Endothelial cell of umbilical vein (primary cell): ENCODE measurements around the gene CCDC15. TPM values are rescaled to one million over a fixed set of nuclear protein-coding genes. Genes with fewer than 3 reads are reported as not detected.
A peak's percentile ranks its signal among the peaks of the same experiment; 100 is the strongest.

Experiments used
- BruUV-seq: library from RNA; stranded (reverse); fragments of 400-500 nt; replicated peaks from 2 replicates; lab custom pipeline; 2021; lab: Mats Ljungman, UMichigan
- CTCF ChIA-PET: fragments of 300-600, 350-600 bp; sonication (Branson Sonifier 250); formaldehyde crosslinking; loops from one replicate; lab custom pipeline; 2021; ENCODE audit warnings: antibody characterized with exemption, inconsistent platforms; lab: Charles Lee
- POLR2A ChIA-PET: fragments of 300-600, 350-600 bp; sonication (Branson Sonifier 250); formaldehyde crosslinking; loops from one replicate; lab custom pipeline; 2021; ENCODE audit warnings: antibody characterized with exemption, inconsistent platforms; lab: Charles Lee
- DNase-seq: peaks from one replicate; pipeline ENCODE4 v3.0.0-alpha.2; 2011; ENCODE audit warnings: low read depth, low spot score
- FAIRE-seq: peaks from 2 replicates; lab custom pipeline; 2011; peaks lifted over from hg19 to GRCh38; lab: Jason Lieb, UNC
- H2AFZ ChIP-seq: 2 replicates; pipeline ENCODE4 v1.6.0; 2012; ENCODE audit warnings: low read depth, low read length, control low read depth, inconsistent platforms
- H3K27ac ChIP-seq: 2 replicates; pipeline ENCODE4 v1.5.1; 2011; ENCODE audit warnings: low read depth, mild to moderate bottlenecking, control low read depth, low read length, moderate library complexity; ENCODE audit not compliant: insufficient read depth
- H3K27me3 ChIP-seq, 2 experiments: 2 replicates each; pipeline versions ENCODE4 v1.6.0 to v1.6.1; 2011; ENCODE audit warnings: low read length in 2 of 2, mixed read lengths in 1 of 2; ENCODE audit not compliant: control insufficient read depth in 2 of 2, insufficient read depth in 2 of 2
- H3K36me3 ChIP-seq, 2 experiments: 2 replicates in 1 of 2; 3 replicates in 1 of 2; pipeline ENCODE4 v1.5.1; 2011; ENCODE audit warnings: low read length in 2 of 2, mild to moderate bottlenecking in 1 of 2, moderate library complexity in 1 of 2; ENCODE audit not compliant: control insufficient read depth in 2 of 2, insufficient read depth in 2 of 2; ENCODE audit errors: extremely low read depth in 1 of 2
- H3K4me1 ChIP-seq: 3 replicates; pipeline ENCODE4 v1.5.1; 2011; ENCODE audit warnings: mild to moderate bottlenecking, low read length; ENCODE audit not compliant: control insufficient read depth, insufficient read depth; ENCODE audit errors: extremely low read depth
- H3K4me2 ChIP-seq: 2 replicates; pipeline ENCODE4 v1.6.1; 2011; ENCODE audit warnings: low read length, control low read depth, mixed read lengths; ENCODE audit not compliant: insufficient read depth
- H3K4me3 ChIP-seq, 3 experiments: fragments of 200-600 bp in 1 of 3; sonication (generic), shearing (Covaris generic) in 1 of 3; replicated peaks in 1 of 3; 2 replicates each; pipeline ENCODE4 v1.5.1; 2011 to 2016; ENCODE audit warnings: control low read depth in 3 of 3, low read length in 3 of 3, mild to moderate bottlenecking in 2 of 3, inconsistent platforms in 1 of 3, low read depth in 1 of 3, moderate library complexity in 1 of 3; ENCODE audit not compliant: insufficient read depth in 1 of 3
- H3K79me2 ChIP-seq: 2 replicates; pipeline ENCODE4 v1.6.0; 2012; ENCODE audit warnings: low read length, inconsistent platforms; ENCODE audit not compliant: control insufficient read depth, insufficient read depth
- H3K9ac ChIP-seq: replicated peaks from 2 replicates; pipeline ENCODE3; 2011; ENCODE audit warnings: low read length, control low read depth; ENCODE audit not compliant: insufficient read depth; ENCODE audit errors: extremely low read depth
- H3K9me1 ChIP-seq: replicated peaks from 3 replicates; pipeline ENCODE4 v1.6.0; 2011; ENCODE audit warnings: mild to moderate bottlenecking, low read length; ENCODE audit not compliant: control insufficient read depth, insufficient read depth; ENCODE audit errors: extremely low read depth
- H3K9me3 ChIP-seq: replicated peaks from 2 replicates; pipeline ENCODE4 v1.5.1; 2012; ENCODE audit warnings: low read length, inconsistent platforms; ENCODE audit not compliant: control insufficient read depth, insufficient read depth
- H4K20me1 ChIP-seq: replicated peaks from 2 replicates; pipeline ENCODE3; 2011; ENCODE audit warnings: mild to moderate bottlenecking, low read length; ENCODE audit not compliant: control insufficient read depth, insufficient read depth; ENCODE audit errors: extremely low read depth
- GATA2 ChIP-seq: IDR thresholded peaks from 2 replicates; pipeline ENCODE4 v1.7.0; 2011; ENCODE audit warnings: low read depth, mild to moderate bottlenecking, moderate library complexity, mixed read lengths, low read length; ENCODE audit not compliant: insufficient read length, insufficient read depth
- JUN ChIP-seq: IDR thresholded peaks from 2 replicates; pipeline ENCODE4 v1.6.1; 2011; ENCODE audit warnings: borderline replicate concordance, low read depth; ENCODE audit not compliant: insufficient read length, insufficient read depth
- MYC ChIP-seq: IDR thresholded peaks from one replicate; pipeline ENCODE4 v1.6.1; 2011; ENCODE audit warnings: mild to moderate bottlenecking, low read depth, low read length
- POLR2A ChIP-seq: IDR thresholded peaks from 2 replicates; pipeline ENCODE4 v1.6.1; 2012; ENCODE audit warnings: low read depth, mild to moderate bottlenecking, control low read depth, low read length
- POLR2AphosphoS5 ChIP-seq: IDR thresholded peaks from 2 replicates; pipeline ENCODE4 v1.6.1; 2012; ENCODE audit warnings: low read depth, mild to moderate bottlenecking, control low read depth, low read length, moderate library complexity; ENCODE audit not compliant: insufficient read depth
- dilution Hi-C: fragments of 300-500 bp; cut with MboI; formaldehyde crosslinking; loops from one replicate; pipeline ENCODE4 v1.15.0; 2019; ENCODE audit warnings: low sequenced_read_pairs; ENCODE audit not compliant: extremely low pct_ligation_motif_present
- intact Hi-C: fragments of 100-400 bp; cut with micrococcal nuclease; formaldehyde crosslinking; loops from one replicate; pipeline ENCODE4 v1.10.0; 2022
- polyA plus RNA-seq, 4 experiments: library from polyadenylated mRNA; depleted of rRNA in 3 of 4; stranded (reverse) in 3 of 4; unstranded in 1 of 4; fragments of >200 nt; gene quantifications; 2 replicates each; pipeline versions ENCODE4 v1.2.1 to v1.2.3, GENCODE V29; 2011 to 2012; ENCODE audit warnings: missing spikeins in 1 of 4
- total RNA-seq: library from RNA; stranded (reverse); gene quantifications from 2 replicates; pipeline ENCODE4 v1.2.3, GENCODE V29; 2021
- TF ChIP-seq, protein P1 (sequence below), 2 donors: IDR thresholded peaks; 1 replicate in 1 of 2; 2 replicates in 1 of 2; pipeline ENCODE4 v1.5.1; 2011; ENCODE audit warnings: low read length in 2 of 2, mild to moderate bottlenecking in 2 of 2, moderate library complexity in 2 of 2, control low read depth in 1 of 2, inconsistent platforms in 1 of 2, low read depth in 1 of 2; ENCODE audit not compliant: insufficient read depth in 1 of 2; ENCODE audit errors: extremely low read depth in 1 of 2
- TF ChIP-seq, protein P2 (sequence below): IDR thresholded peaks from 2 replicates; pipeline ENCODE4 v1.6.1; 2011; ENCODE audit not compliant: insufficient read depth, insufficient read length

CCDC15 gene
- total and polyA plus RNA-seq, 2 donors (not counting 3 experiments of a cell fraction or from before 2014, with no cell fraction given): 0.75 to 3.8 TPM

DNA sequence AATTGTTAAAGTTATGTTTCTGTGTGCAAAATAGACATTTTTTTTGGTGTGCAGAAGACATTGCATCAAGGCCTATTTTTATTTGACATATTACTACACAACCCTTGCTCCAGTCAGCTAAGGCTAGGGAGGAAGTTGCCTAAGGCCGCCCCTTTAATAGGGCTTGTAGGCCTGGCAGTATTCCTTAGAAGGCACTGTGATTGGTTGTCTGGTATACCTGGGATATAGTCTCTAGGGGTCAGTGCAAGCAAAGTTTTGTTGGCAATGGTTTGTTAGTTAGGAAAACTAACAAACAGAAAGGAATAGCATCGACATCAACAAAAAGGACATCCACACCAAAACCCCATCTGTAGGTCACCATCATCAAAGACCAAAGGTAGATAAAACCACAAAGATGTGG is 16.9 kb downstream of the CCDC15 start:
- no peaks in the 10 kb centered on the region for H3K27me3 ChIP-seq
- DNase-seq: peak; percentile 26
- CTCF ChIA-PET: interaction anchor here (0.8 to 1.7 kb wide), 6 partner anchors 112 to 458 kb away, joined by 3 to 37 read pairs (median 4); no protein-coding TSS in a partner anchor
- no peaks in the 10 kb centered on the region for H3K36me3 ChIP-seq
- no peak overlapping the region for H3K4me3 ChIP-seq
- H3K4me1 ChIP-seq: peaks cover 9% of the 10 kb centered on the region
- POLR2A ChIA-PET: no interaction called here
- no TSS peak for BruUV-seq
- no peak overlapping the region for H3K9ac ChIP-seq
- FAIRE-seq: peak; percentile 35
- H3K9me1 ChIP-seq: peaks cover 2% of the 10 kb centered on the region
- intact Hi-C loops: loop anchor here (2.0 kb wide), 1 partner anchor 170 kb away; no protein-coding TSS in a partner anchor
- H3K27ac ChIP-seq: no peak overlapping the region
- TF ChIP-seq GATA2: no peak
- no peak for TF ChIP-seq MYC
- TF ChIP-seq JUN: no peak
- TF ChIP-seq POLR2AphosphoS5: no peak
- TF ChIP-seq, protein P1, sequence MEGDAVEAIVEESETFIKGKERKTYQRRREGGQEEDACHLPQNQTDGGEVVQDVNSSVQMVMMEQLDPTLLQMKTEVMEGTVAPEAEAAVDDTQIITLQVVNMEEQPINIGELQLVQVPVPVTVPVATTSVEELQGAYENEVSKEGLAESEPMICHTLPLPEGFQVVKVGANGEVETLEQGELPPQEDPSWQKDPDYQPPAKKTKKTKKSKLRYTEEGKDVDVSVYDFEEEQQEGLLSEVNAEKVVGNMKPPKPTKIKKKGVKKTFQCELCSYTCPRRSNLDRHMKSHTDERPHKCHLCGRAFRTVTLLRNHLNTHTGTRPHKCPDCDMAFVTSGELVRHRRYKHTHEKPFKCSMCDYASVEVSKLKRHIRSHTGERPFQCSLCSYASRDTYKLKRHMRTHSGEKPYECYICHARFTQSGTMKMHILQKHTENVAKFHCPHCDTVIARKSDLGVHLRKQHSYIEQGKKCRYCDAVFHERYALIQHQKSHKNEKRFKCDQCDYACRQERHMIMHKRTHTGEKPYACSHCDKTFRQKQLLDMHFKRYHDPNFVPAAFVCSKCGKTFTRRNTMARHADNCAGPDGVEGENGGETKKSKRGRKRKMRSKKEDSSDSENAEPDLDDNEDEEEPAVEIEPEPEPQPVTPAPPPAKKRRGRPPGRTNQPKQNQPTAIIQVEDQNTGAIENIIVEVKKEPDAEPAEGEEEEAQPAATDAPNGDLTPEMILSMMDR (IDR thresholded peaks at IDR 0.05; ENCODE audit: extremely low read depth in 1 of 2, insufficient read depth in 1 of 2, low read depth in 1 of 2, low read length in 2 of 2): no peak
- TF ChIP-seq POLR2A: no peak
- TF ChIP-seq, protein P2, sequence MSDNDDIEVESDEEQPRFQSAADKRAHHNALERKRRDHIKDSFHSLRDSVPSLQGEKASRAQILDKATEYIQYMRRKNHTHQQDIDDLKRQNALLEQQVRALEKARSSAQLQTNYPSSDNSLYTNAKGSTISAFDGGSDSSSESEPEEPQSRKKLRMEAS: no peak
- no peaks in the 10 kb centered on the region for H4K20me1 ChIP-seq
- no peak overlapping the region for H2AFZ ChIP-seq
- H3K4me2 ChIP-seq: no peak overlapping the region
- H3K79me2 ChIP-seq: no peaks in the 10 kb centered on the region
- dilution Hi-C loops: no loop called here
- no peaks in the 10 kb centered on the region for H3K9me3 ChIP-seq
